VCaP (cell line): ENCODE data around the gene ZNF763.
A peak's percentile ranks its signal among the peaks of the same experiment; 100 is the strongest.

ENCODE experiments used
- H3K27ac ChIP-seq: fragments of 450-650 bp; 2 replicates; pipeline ENCODE4 v1.5.1; 2017
- CTCF ChIP-seq: fragments of 450-650 bp; conservative IDR thresholded peaks from 2 replicates; pipeline ENCODE4 v1.5.1; 2017; ENCODE audit warnings: mild to moderate bottlenecking, moderate library complexity

ZNF763 gene

GRCh38 chr19:11964496-11964857 is 363 bp upstream of the ZNF763 start:
- TF ChIP-seq CTCF = no peak
- H3K27ac ChIP-seq = peak overlapping the region; percentile 87

GRCh38 chr19:11970174-11970573 is 5.3 kb downstream of the ZNF763 start:
- no peak for TF ChIP-seq CTCF
- H3K27ac ChIP-seq = no peak overlapping the region

DNA sequence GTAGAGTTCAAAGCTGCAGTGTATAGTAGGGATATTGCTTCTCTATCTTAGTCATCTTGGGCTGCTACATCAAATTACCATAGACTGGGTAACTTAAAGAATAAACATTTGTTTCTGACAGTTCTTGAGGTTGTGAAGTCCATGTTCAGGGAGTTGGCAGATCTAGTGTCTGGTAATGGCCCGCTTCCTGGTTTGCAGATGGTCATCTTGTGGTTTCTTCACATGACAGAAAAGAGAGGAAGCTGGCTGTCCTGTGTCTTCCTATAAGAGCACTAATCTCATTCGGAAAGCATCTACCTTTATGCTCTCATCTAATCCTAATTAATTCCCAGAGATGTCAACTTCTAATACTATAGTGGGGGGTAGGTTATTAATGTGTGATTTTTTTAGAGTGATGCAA is 6.2 kb downstream of the ZNF763 start:
- no peak overlapping the region for H3K27ac ChIP-seq
- TF ChIP-seq CTCF = no peak

DNA sequence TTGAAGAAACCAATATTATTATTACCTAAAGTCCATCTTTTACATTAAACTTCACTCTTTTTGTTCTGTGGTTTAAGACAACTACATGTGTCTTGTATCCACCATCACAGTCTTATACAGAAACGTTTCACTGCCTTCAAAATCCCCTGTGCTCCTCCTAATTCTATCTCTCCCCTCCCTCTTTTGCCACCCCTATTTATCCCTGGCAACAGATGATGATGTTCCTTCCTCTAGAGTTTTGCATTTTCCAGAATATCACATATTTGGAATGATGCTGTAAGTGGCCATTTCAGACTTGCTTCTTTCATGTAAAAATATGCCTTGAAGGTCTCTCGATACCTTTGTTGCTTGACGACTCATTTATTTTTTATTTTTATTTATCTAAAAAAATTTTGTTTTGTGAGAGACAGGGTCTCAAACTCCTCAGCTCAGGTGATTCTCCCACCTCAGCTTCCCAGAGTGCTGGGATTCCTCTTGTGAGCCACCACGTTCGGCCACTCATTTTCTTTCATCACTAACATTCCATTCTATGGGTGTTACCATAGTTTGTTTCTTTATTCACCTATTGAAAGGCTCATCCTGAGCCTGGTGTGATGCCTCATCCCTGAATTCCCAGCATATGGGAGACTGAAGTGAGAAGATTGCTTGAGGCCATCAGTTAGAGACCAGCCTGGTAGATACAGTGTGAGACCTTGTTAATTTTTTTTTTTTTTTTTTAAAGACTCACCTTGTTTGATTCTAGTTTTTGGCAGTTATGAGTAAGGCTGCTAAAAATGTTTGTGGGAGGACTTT is 8.4 kb downstream of the ZNF763 start:
- H3K27ac ChIP-seq = no peak overlapping the region
- TF ChIP-seq CTCF = no peak

DNA sequence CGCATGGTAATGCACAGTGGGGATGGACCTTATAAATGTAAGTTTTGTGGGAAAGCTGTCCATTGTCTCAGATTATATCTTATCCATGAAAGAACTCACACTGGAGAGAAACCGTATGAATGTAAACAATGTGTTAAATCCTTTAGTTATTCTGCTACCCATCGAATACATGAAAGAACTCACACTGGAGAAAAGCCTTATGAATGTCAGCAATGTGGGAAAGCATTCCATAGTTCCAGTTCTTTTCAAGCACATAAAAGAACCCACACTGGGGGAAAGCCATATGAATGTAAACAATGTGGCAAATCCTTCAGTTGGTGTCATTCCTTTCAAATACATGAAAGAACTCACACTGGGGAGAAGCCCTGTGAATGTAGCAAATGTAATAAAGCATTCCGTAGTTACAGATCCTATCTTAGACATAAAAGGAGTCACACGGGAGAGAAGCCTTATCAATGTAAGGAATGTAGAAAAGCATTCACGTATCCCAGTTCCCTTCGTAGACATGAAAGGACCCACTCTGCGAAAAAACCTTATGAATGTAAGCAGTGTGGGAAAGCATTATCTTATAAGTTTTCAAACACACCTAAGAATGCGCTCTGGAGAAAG is 13.8 kb downstream of the ZNF763 start:
- TF ChIP-seq CTCF = no peak
- no peak overlapping the region for H3K27ac ChIP-seq

DNA sequence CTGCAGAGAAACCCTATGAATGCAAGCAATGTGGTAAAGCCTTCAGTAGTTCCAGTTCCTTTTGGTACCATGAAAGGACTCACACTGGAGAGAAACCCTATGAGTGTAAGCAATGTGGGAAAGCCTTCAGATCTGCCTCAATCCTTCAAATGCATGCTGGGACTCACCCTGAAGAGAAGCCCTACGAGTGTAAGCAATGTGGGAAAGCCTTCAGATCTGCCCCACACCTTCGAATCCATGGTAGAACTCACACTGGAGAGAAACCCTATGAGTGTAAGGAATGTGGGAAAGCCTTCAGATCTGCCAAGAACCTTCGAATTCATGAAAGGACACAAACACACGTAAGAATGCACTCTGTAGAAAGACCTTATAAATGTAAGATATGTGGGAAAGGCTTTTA is 14.7 kb downstream of the ZNF763 start:
- H3K27ac ChIP-seq = no peak overlapping the region
- TF ChIP-seq CTCF = no peak

- TF ChIP-seq CTCF = no peak
- H3K27ac ChIP-seq = no peak overlapping the region
Measured at GRCh38 chr19:11982526-11982925, 17.7 kb downstream of the ZNF763 start.
